T-helper 2 cell treated with Interferon-gamma antibody and Interleukin-4, amounts not matched to agents 5 μg/mL and 100 μg/mL, for 36 hours (primary cell): Measurements from ENCODE around the gene PIP5KL1.

Experiments
- DNase-seq: peaks from one replicate; pipeline ENCODE4 v3.0.0; 2021; ENCODE audit warnings: low spot score
- H3K27ac Mint-ChIP-seq: one replicate; pipeline ENCODE4 v1.8.0; 2021; ENCODE audit warnings: mild to moderate bottlenecking, mixed read lengths
- H3K27me3 Mint-ChIP-seq: one replicate; pipeline ENCODE4 v1.8.0; 2021; ENCODE audit warnings: low read depth, mixed read lengths
- H3K36me3 Mint-ChIP-seq: one replicate; pipeline ENCODE4 v1.8.0; 2021; ENCODE audit warnings: low read depth, mixed read lengths
- H3K4me1 Mint-ChIP-seq: one replicate; pipeline ENCODE4 v1.8.0; 2021; ENCODE audit warnings: low read depth, mixed read lengths
- H3K4me3 Mint-ChIP-seq: one replicate; pipeline ENCODE4 v1.8.0; 2022; ENCODE audit warnings: mild to moderate bottlenecking, moderate library complexity, mixed read lengths
- H3K9me3 Mint-ChIP-seq: one replicate; pipeline ENCODE4 v1.8.0; 2021; ENCODE audit warnings: mixed read lengths

The PIP5KL1 gene, protein sequence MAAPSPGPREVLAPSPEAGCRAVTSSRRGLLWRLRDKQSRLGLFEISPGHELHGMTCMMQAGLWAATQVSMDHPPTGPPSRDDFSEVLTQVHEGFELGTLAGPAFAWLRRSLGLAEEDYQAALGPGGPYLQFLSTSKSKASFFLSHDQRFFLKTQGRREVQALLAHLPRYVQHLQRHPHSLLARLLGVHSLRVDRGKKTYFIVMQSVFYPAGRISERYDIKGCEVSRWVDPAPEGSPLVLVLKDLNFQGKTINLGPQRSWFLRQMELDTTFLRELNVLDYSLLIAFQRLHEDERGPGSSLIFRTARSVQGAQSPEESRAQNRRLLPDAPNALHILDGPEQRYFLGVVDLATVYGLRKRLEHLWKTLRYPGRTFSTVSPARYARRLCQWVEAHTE

DNA sequence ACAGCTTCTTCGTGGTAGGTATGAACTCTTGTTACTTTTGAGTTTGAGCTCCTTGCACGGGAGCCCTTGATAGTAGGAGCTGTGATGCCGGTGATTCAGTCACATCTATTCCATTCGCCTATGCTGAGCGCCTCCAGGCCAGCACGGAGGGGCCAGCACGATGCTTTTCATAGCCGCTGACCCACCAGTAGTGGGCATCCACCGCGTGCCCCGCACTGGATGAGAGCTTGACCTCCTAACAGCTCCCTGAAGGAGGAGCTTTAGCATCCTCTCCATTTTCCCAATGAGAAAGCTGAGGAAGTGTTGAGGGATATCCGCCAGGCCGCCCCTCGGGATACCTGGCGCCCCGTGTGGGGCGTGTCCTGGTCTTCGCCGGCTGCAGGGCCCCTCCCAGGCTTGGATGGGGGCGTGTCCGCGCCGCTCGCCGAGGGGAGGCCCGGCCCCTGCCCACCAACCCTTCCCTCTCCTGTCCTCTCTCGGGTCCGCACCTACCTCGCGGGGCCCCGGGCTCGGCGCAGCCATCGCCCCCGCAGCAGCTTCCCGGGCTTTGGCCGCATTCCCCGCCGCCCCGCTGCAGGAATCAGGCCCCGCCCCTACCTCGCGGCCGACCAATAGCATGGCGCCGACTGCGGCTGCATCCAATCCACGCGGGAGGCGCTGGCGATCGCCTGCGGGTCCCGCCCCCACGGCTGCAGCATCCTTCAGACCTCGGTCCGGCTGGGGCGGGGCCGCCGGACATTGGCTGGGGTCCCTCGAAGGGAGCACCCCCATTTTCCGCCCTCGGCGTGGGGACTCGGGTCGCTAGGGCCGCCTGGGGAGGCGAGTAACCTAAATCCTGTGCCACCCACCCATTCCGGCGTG, at the start of gene PIP5KL1:
Gene PIP5KL1, minus strand, starts transcription at position 547 of the 861 bp plus-strand sequence. Its CDS starts 25 bp downstream, at position 522.
- Mint-ChIP-seq H3K4me3 (peak within 1 kb of the TSS; percentile 69), H3K9me3 (no peaks in the 10 kb centered on the region), H3K4me1 (peaks cover 28% of the 10 kb centered on the region), H3K27me3 (peaks cover 21% of the 10 kb centered on the region), H3K27ac (peak within 1 kb of the TSS; percentile 32), H3K36me3 (peaks cover 16% of the 10 kb centered on the region)
- DNase-seq = peak; percentile 83

DNA sequence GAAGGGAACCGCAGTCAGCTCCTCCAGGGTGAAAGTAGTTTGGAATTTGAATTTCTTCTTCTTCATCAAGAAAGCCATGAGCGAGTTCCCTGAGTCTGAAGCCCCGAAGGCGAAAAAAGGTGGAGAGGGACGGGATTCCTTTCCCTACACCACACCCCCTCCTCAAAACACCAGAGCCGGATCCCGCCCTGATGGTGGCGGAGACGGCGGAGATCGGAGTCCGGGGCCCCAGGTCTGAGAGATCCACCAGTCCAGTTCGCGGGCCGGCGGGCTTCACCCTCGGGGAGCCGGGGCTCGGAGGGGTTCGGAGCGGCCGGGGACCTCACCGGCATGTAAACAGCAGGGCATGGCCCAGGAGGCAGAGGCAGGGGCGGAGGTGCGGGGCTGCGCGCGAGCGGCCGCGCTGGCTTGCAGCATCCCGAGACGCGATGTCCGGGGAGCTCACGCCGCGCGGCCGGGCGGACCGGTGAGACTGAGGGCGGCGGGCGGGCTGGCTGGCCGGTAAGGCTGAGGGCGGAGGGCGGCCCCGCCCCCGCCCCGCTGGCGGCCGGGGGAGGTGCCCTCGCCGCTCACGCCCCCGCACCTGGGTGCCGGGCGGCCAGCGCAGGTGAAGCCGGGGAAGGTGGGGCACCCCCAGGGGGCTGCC, 49.6 kb upstream of the PIP5KL1 start:
- H3K27me3 Mint-ChIP-seq = no peaks in the 10 kb centered on the region
- no peaks in the 10 kb centered on the region for H3K9me3 Mint-ChIP-seq
- H3K36me3 Mint-ChIP-seq = peaks cover 47% of the 10 kb centered on the region
- DNase-seq = peak; percentile 63
- peaks cover 43% of the 10 kb centered on the region for H3K4me1 Mint-ChIP-seq
- peak overlapping the region; percentile 96 for H3K4me3 Mint-ChIP-seq
- peak overlapping the region; percentile 67 for H3K27ac Mint-ChIP-seq

DNA sequence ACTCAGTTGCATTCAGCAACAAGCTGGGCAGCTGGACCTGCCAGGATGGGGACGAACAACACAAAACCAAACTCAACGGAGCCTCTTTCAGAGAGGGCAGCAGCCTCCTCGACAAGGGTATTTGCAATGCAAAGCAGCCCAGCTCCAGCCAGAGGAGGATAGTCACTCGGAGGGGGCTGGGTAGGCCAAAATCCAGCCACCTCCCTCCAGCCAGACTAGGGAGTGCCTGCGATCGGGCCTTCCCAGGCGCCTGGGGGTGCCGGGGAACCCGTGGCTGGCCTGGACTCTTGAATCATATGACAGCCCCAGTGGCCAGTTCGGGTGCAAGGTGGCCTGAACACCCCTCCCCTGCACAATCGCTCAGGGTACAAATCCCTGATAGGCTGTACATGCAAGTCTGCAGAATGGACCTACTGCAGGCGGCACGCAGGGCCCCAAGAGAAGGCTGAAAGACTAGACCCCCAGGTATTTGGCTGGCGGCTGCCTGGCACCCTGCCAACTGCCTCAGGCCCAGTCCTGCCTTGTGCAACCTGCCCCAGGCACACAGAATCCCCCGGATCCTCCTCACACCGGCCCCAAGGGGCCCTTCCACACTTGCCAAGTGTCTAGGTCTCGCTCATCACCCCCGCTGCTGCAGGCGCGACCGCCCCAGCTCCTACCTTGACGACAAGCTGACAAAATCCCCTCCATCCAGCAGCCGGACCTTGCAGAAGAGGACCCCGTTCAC, 48.9 kb upstream of the PIP5KL1 start:
- H3K4me1 Mint-ChIP-seq = peaks cover 43% of the 10 kb centered on the region
- no peaks in the 10 kb centered on the region for H3K27me3 Mint-ChIP-seq
- no peak for DNase-seq
- H3K4me3 Mint-ChIP-seq = peak overlapping the region; percentile 96
- no peaks in the 10 kb centered on the region for H3K9me3 Mint-ChIP-seq
- H3K36me3 Mint-ChIP-seq = peaks cover 52% of the 10 kb centered on the region
- peak overlapping the region; percentile 83 for H3K27ac Mint-ChIP-seq

DNA sequence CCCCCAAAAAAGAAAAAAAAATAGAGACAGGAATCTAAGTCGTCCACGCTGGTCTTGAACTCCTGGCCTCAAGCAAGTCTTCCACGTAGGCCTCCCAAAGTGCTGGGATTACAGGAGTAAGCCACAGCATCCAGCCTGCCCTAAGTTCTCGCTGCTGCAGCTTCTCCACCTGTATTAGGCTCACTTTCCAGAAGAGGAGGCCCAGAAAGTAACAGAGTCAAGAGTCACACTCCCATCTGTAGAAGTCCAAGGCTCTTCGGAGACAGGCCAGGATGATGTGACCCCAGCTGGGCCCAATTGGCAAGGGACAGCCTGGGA, 48.4 kb upstream of the PIP5KL1 start:
- no peak for DNase-seq
- Mint-ChIP-seq H3K36me3 (peaks cover 57% of the 10 kb centered on the region), H3K27ac (peak overlapping the region; percentile 83), H3K9me3 (no peaks in the 10 kb centered on the region), H3K4me3 (peak overlapping the region; percentile 96), H3K4me1 (peaks cover 48% of the 10 kb centered on the region), H3K27me3 (no peaks in the 10 kb centered on the region)

DNA sequence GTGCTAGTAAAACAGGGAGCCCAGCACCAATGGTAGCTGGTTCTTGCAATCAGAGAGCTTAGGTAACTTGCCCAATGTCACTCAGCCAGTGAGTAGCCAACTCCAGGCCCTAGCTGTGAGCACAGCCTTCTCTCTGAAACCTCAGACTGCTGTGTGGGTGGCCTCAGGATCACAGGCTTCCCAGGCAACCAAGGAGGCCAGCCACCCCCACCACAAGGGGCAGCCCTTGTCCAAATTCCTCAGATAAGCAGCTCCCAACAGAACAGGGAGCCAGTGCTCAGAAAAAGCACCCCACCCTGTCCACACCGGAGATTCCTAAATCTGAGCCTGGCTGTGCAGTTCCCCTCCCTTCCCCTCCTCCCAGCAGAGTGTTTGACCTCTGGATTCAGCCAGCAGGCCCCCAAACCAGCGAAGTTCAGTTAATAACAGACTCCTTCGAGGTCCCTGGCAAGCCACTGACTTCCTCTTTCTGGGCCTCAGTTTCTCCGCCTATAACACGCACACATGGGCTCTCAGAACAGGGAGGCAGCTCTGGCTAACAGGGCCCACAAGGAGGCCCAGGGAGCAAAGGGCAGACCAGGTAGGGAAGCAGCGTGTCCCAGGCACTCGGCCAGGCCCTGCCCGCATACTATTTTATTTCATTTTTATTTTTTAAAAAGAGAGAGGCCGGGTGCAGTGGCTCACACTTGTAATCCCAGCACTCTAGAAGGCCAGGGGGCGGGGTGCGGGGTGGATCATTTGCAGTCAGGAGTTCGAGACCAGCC, 47.5 kb upstream of the PIP5KL1 start:
- peak overlapping the region; percentile 96 for H3K4me3 Mint-ChIP-seq
- H3K27ac Mint-ChIP-seq = peak overlapping the region; percentile 70
- H3K36me3 Mint-ChIP-seq = peaks cover 61% of the 10 kb centered on the region
- peaks cover 48% of the 10 kb centered on the region for H3K4me1 Mint-ChIP-seq
- H3K27me3 Mint-ChIP-seq = no peaks in the 10 kb centered on the region
- H3K9me3 Mint-ChIP-seq = no peaks in the 10 kb centered on the region
- no peak for DNase-seq

DNA sequence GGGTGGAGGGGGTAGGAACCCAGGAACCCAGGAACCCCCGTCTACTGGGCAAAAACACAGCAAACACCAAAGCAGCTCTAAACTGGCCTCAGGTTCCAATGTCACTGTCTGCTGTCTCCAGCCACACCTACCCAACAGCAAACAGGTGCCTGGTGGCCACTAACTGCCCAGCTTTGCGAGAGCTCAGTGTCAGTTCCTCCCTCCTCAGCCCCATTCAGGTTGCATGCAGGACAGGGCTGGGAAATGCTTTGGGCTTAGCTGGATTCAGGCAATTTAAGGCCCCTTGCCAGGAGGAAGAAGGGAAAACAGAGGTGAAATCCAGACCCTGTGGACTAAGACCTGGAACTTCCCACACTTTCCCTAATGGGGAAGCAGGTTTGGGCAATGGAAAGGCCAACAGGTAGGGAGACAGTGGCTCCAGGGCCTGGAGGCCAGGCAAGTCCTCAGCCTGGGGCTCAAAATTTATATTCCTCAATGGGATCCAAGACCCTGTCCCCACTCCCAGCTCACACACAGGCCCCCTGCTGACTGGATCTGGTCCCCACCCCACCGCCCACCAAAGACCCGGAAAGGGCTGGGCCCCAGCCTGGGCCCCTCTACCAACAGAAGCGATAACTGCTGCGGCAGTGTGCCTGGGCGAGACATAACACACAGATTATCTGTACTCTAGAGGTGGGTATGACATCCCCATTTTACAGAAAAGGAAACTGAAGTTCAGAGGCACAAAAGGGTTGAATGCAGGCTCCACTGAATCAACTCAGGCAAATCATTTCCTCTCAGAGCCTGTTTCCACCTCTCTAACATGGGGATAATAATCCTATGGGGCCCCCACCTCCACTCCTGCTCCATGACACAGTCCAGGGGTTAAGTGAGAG, 46.7 kb upstream of the PIP5KL1 start:
- H3K4me1 Mint-ChIP-seq = peaks cover 51% of the 10 kb centered on the region
- peaks cover 68% of the 10 kb centered on the region for H3K36me3 Mint-ChIP-seq
- no peaks in the 10 kb centered on the region for H3K9me3 Mint-ChIP-seq
- H3K4me3 Mint-ChIP-seq = peak overlapping the region; percentile 96
- peak overlapping the region; percentile 70 for H3K27ac Mint-ChIP-seq
- no peaks in the 10 kb centered on the region for H3K27me3 Mint-ChIP-seq
- DNase-seq = no peak

DNA sequence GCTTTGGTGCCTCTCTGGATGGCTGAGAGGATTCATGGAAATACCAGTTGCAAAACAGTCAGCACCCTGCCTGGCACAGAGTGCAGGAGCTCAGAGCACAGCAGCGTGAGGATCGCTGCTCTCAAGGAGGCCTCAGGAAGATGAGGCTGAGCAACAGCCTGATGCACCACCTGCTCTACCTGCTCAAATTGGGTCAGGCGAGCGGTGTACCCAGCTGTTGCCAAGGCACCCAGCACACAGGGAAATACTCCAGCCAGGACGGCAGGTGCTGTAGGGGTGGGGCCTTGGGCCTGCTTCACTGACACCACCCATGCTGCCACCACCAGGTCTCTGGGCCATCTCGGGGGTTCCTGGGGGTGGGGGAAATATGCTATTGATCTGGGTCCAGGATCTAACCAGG, 45.9 kb upstream of the PIP5KL1 start:
- Mint-ChIP-seq H3K4me1 (peaks cover 52% of the 10 kb centered on the region), H3K36me3 (peaks cover 75% of the 10 kb centered on the region)
- DNase-seq = no peak

DNA sequence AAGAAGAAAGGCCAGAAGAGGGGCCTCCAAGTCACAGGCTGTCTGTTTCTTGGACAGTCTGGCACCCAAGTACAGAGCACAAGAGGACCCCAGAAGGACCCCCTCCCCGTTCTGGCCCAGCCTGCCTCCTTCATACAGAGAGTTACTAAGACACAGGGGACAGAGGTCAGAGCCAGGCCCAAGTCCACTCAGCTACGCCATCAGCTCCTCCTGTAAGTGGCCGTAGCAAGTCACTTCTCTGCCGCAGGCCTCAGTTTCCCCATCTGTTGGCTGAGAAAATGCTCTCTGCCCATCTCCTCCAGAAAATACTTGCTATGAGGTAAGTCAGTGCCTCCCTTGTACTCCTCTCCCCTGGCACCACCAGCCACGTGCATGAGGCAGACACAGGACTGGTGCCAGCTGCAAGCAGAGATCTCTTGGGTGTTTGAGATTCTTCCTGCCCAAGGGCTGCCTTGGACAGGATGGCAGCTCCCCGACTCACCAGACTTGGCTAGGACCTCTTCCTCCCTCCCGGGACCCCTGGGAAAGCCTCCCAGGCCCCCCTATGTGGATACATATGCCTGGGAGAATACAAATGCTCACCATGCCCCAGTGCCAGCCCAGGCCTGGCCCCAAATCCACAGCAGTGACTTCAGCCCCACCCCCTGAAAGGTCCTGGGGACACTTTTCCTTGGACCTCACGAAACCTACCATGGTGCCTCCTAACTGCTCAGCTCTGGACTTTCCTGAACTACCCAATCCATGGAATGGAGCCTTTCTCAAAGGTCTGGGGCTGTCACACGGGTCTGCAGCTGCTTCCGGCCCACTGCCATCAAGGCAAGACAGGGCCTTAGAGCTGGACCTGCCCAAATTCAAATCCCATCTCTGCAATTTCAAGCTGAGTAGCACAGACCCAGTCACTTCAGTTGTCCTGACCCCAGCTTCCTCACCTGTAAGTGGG, 45.1 kb upstream of the PIP5KL1 start:
- DNase-seq = no peak
- peak overlapping the region; percentile 96 for H3K4me3 Mint-ChIP-seq
- H3K9me3 Mint-ChIP-seq = no peaks in the 10 kb centered on the region
- no peaks in the 10 kb centered on the region for H3K27me3 Mint-ChIP-seq
- peaks cover 82% of the 10 kb centered on the region for H3K36me3 Mint-ChIP-seq
- peaks cover 55% of the 10 kb centered on the region for H3K4me1 Mint-ChIP-seq
- peak overlapping the region; percentile 80 for H3K27ac Mint-ChIP-seq

More for the DNA sequence above, 45.9 kb upstream of the PIP5KL1 start:
- Mint-ChIP-seq H3K27ac (peak overlapping the region; percentile 41), H3K4me3 (peak overlapping the region; percentile 96), H3K27me3 (no peaks in the 10 kb centered on the region), H3K9me3 (no peaks in the 10 kb centered on the region)

DNA sequence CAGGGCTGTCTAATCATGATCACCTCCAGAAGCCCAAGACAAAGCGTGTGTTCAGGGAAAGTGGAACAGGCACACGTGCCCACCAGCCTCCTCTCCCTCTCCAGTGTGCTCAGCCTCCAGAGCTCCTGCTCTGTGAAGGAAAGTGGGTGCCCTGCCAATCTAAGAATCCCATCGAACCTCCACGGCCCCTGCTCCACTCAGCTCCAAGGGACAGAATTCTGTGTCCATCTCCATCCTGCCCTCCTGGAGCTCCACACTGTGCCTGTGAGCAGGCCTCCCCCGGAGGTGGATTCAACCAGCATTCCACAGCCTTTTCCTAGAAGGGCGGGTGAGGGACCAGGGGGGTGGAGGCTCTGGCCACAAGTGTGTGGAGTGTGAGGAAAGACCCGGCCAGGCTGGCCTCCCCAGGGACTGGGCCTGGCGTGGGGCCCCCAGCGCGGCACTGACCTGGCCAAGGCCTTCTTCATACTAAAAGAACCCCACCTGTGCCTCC, 44.2 kb upstream of the PIP5KL1 start:
- Mint-ChIP-seq H3K27me3 (no peaks in the 10 kb centered on the region), H3K27ac (peak overlapping the region; percentile 84), H3K4me1 (peaks cover 62% of the 10 kb centered on the region), H3K36me3 (peaks cover 88% of the 10 kb centered on the region), H3K9me3 (no peaks in the 10 kb centered on the region), H3K4me3 (peak overlapping the region; percentile 96)
- DNase-seq = no peak

DNA sequence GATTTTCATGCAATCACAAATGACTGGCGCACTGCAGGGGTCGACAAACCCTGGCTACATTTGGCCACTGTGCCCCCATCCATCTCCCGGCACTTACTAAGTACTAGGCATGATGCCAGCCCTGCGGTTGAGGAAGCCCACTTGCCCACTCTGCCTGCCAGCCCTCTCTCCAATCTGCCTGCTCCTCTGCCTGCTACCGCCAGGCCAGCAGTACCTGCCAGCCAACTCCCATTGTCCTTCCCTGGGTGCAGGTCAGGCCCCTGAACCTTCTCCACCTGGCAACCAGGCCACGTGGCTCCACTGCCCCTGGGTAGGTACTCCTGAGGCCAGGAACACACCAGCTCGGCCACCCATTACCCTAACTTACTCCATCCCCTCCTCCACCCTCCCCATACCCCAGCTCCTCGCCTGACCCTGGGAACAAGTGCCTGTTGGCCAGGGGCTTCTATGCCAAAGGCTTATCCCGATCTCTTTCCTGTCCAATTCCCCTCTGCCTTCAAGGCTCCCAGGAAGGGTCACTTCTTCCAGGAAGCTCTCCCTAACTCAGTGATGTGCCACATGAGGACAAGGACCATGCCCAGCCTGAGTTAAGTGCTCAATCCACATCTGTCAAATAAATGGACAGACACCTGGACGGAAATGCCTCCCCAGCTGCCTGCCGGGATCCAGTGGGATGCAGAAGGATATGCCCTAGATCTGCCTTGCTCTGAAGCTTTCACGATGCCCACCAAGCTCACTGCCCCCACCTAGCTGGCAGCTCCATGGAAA, 43.6 kb upstream of the PIP5KL1 start:
- DNase-seq = no peak
- no peaks in the 10 kb centered on the region for H3K27me3 Mint-ChIP-seq
- H3K27ac Mint-ChIP-seq = peak overlapping the region; percentile 84
- H3K36me3 Mint-ChIP-seq = peaks cover 88% of the 10 kb centered on the region
- H3K4me1 Mint-ChIP-seq = peaks cover 69% of the 10 kb centered on the region
- peak overlapping the region; percentile 96 for H3K4me3 Mint-ChIP-seq
- H3K9me3 Mint-ChIP-seq = no peaks in the 10 kb centered on the region
